ENCODE measurements around the gene EEIG1.

The EEIG1 gene

DNA sequence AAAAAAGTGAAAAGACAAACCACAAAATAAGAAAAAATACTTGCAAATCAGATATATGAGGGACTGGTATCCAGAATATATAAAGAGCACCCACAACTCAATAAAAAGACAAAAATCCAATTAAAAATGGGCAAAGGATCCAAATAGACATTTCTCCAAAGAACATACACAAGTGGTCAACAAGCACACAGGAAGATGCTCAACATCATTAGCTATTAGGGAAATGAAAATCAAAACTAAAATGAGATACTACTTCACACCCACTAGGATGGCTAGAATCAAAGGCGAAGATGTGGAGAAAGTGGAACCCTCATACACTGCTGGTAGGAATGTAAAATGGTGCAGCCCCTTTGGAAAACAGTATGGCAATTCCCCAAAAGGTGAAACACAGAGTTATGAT, 22.1 kb downstream of the EEIG1 start:
- no peak for DNase-seq

DNA sequence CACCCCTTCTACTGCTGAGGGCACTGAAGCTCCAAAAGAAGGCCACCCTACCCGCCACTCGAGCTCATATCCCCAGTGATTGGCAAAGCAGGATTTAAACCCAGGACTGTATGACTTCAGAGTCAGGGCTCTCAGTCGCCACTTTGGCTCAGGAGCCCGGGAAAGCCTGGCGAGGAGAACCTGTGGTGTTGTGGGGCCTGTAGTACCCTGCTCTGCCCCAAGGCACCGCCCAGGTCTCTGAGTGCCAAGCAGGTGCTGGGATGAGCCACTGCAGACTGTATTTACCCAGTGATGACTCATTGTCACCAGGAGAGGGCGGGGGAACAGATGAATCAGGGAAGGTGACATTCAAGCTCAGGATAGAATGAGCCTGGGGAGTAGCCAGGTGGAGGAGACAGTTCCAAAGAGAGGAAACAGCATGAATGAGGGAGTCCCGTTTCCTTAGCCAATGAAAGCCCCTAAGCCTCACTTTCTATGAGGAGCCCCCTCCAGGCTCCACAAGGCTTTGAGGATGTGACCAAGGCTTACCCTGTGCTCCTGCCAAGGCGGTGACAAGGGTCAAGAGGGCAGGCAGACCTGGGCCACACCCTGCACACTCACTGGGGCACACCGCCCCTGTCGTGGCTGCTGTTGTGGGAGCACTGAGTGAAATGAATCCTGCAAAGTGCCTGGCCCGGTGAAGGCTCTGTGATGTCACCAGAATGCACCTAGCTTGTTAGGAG, 25.3 kb downstream of the EEIG1 start:
- peak; percentile 89 to 90 for DNase-seq

GRCh38 chr9:127954831-127955293, 25.9 kb downstream of the EEIG1 start:
- no peak for DNase-seq

- no peak for DNase-seq
Measured at GRCh38 chr9:127953768-127954505, 26.9 kb downstream of the EEIG1 start.

DNA sequence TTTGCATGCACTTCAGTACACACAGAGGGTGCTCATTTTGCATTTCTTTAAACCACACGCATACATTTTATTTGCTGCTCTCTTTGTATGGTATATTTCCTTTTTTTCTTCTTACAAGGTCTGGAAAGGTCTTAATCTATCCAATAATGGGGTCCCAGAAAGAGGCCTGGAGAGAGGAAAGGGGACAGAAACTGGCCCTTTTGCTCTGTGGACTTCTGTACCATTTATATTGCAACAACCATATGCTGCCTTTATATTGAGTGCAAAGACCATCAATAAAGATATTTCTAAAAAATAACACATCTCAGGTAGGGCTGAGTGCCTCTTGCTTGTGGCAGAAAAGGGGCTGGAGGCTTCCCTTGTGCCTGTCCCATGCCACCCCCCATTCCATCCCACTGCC, 27.6 kb downstream of the EEIG1 start:
- DNase-seq, result no peak

GRCh38 chr9:127950513-127951289, 30.1 kb downstream of the EEIG1 start:
- DNase-seq, result no peak

- no peak for DNase-seq
Measured at GRCh38 chr9:127949827-127950512, 30.8 kb downstream of the EEIG1 start.

DNA sequence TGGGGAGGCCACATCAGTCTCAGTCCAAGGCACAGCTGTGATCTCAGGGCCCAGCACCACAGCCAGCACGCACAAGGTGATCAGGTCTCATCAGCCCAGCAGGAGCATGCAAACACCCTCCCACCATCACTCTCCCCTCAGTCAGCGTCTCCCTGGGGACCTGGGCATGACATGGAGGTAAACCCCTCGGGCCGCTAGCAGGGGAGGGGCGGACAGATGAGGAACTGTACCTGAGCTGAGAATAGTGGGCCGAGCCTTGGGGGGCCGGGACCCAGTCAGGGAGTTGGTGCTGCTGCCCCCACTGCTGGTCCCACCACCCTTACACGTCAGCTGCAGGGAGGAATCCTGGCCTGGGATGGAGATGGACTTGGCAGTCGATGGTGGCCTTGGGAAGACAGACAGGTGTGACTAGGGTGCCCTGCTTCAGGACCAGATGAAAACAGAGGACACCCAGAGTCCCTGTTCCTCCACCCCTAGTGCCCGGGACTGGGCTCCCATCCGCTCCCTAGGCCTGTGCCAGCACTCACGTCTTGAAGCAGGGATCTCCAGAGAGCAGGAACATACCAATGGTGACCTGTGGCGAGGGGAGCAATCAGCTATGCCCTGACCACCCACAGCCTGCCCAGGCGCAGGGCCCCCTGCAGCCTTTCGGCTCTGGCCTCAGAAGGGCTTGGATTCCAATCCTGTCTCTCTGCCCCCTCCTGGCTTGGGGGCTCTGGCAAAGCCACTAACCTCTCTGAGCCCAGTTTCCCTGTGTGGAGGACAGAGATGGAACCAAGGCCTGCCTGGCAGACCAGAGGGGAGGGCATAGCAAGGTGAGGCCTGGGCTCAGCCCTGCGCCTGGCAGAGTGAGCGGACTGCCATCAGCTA, 32.7 kb downstream of the EEIG1 start:
- DNase-seq, result no peak

GRCh38 chr9:127946728-127947127, 34.1 kb downstream of the EEIG1 start:
- no peak for DNase-seq

- DNase-seq, result no peak
Measured at GRCh38 chr9:127945942-127946341, 34.8 kb downstream of the EEIG1 start.

GRCh38 chr9:127945338-127945737, 35.5 kb downstream of the EEIG1 start:
- DNase-seq, result no peak

- no peak for DNase-seq
Measured at GRCh38 chr9:127944586-127945218, 36.1 kb downstream of the EEIG1 start.

DNA sequence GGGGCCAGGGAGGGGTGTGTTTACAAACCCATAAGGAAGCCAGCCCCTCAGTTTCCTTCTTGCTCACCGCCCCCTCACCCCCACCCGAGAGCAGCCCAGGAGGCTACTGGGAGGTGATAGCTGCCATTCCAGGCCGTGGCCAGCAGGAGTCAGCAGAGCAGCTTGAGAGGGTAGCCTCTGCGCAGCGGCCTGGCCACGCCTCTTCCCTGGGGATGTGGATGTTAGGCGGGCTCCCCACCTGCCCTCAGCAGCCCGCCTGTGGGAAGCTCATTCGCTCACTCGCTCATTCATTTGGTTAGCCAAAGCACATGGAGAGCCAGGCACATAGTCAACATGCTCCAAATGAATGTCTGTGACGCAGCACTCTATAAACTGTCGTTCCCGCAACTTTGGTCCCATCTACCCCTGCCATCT, 37.1 kb downstream of the EEIG1 start:
- DNase-seq, result peak; percentile 75 to 80

GRCh38 chr9:127943011-127943662, 37.7 kb downstream of the EEIG1 start:
- no peak for DNase-seq

DNA sequence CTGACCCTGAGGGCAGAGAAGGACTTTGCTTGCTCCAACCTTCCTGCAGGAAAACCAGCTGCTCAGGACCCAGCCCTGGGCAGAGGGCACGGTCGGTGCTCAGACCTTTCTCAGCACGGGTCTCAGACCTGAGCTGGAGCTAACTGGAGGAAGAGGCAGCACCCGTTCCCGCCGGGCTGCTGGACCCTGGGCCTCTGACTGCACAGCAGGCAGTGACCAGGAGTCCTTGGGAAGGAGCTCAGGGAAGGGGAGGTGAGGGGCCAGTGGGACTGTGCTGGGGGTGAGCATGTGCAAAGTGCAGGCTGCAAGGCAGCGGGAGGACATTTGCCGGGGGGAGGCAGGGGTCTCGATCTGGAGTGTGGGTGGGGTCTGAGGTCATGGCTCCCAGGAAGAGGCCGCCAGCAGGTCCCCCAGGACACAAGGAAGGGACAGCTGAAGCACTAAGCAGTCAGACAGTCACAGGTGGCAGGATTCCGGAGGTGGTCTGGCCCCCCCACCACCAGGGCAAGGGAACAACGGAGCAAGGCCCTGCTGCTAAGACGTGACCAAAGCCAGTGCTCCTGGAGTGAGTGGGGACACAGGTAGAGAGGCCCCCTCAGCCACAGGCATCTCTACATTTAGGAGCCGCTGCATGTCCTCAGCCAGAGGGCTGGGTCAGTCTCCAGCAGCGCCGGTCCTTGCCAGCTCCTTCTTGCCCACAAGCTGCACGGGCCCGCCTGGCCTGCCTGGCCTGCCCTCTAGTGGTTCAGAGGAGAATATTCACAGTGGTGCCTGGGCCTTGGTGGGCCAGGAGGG, 38.4 kb downstream of the EEIG1 start:
- peak in 1 of 2 donors; percentile 41 for DNase-seq

- no peak for DNase-seq
Measured at GRCh38 chr9:127941961-127942215, 38.9 kb downstream of the EEIG1 start.

DNA sequence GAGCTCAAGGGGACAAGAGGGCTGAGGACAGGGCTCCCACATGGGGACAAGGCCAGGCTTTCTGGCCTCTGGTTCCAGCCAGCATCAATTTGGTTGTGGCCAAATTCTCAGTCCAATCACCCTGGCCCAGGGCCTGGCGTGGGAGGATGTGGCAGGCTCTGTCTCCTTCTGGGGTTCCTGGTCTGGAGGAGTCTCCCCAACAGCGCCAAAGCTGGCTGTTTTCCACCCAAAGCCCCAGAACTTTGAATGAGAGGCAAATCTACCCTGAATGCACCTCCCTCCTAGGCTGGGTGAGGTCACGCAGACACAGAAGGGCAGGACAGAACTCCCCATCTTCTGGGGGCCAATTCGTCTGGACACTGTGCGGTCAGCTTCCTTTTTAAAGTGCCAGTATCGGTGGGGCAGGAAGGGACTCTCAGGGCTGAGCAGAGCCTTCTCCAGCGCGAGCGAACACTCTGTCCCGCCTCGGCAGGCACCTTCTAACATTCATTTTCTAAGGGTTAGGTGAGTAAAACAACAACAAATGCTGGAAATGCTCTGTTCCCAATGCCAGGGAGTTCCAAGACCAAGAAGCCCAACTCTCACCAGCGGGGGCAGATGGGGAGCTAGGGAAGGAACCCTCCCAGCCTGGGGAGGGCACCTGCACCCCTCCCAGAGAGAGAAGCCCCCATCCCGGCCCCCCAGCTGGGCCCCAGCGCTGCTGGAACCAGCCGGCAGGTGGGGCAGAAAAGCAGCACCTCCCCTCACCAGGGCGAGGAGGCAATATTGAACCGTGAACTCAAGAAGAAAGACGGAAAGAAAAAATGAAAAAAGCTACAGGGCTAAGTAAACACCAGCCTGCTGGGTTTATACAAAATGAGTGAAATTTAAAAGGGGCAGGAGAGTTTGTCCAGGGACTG, 39.5 kb downstream of the EEIG1 start:
- DNase-seq, result no peak

GRCh38 chr9:127940593-127940992, 40.2 kb downstream of the EEIG1 start:
- no peak for DNase-seq

DNA sequence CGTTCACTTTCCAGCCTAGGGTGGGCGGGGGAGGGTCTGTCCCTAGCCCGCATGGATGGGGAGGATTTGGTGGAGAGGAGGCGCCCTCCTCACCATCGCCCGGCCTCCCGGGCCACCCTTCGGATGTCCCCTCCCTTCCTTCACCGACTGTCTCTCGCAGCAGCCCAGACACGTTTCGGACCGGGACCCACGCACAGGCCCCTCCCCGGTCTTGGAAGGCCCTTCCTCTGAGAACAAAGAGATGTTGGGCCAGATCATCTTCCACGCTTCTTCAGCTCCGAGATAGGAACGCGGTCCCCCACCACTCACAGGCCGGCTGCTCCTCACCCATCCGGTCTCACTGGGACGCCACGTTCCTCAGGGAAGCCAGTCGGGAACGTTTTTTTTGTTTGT, 42.5 kb downstream of the EEIG1 start:
- no peak for DNase-seq
